Measurements from ENCODE around the gene ATG2A.

ATG2A gene

GRCh38 chr11:64887234-64887756, 29.7 kb downstream of the ATG2A start:
- DNase-seq (ENCODE audit: insufficient read length, low spot score), result no peak
- FAIRE-seq, result no peak
- TF ChIP-seq CTCF (IDR thresholded peaks at IDR 0.05; ENCODE audit: insufficient read depth, missing control alignments), result no peak

- DNase-seq (ENCODE audit: insufficient read length, low spot score) (no peak), FAIRE-seq (no peak)
- no peak for TF ChIP-seq CTCF (IDR thresholded peaks at IDR 0.05; ENCODE audit: insufficient read depth, missing control alignments)
Measured at GRCh38 chr11:64885367-64886286, 31.4 kb downstream of the ATG2A start.

- no peak for FAIRE-seq
- DNase-seq (ENCODE audit: insufficient read length, low spot score), result no peak
- TF ChIP-seq CTCF (IDR thresholded peaks at IDR 0.05; ENCODE audit: insufficient read depth, missing control alignments), result no peak
Measured at GRCh38 chr11:64884019-64884418, 33.0 kb downstream of the ATG2A start.

GRCh38 chr11:64883575-64883974, 33.4 kb downstream of the ATG2A start:
- no peak for TF ChIP-seq CTCF (IDR thresholded peaks at IDR 0.05; ENCODE audit: insufficient read depth, missing control alignments)
- no peak for DNase-seq (ENCODE audit: insufficient read length, low spot score)
- no peak for FAIRE-seq

GRCh38 chr11:64882243-64882642, 34.8 kb downstream of the ATG2A start:
- DNase-seq (ENCODE audit: insufficient read length, low spot score), result no peak
- no peak for TF ChIP-seq CTCF (IDR thresholded peaks at IDR 0.05; ENCODE audit: insufficient read depth, missing control alignments)
- no peak for FAIRE-seq

- DNase-seq (ENCODE audit: insufficient read length, low spot score) (no peak), FAIRE-seq (no peak)
- no peak for TF ChIP-seq CTCF (IDR thresholded peaks at IDR 0.05; ENCODE audit: insufficient read depth, missing control alignments)
Measured at GRCh38 chr11:64881476-64881875, 35.5 kb downstream of the ATG2A start.
